NOMO-1 treated with dmso at 0.1 percent for 144 hours (cell line): Measurements from ENCODE around the gene NFAM1.

ENCODE experiments used
- DNase-seq: peaks from one replicate; lab custom pipeline; 2025; ENCODE audit not compliant: unreplicated experiment; lab: John Stamatoyannopoulos, UW

NFAM1 gene

DNA sequence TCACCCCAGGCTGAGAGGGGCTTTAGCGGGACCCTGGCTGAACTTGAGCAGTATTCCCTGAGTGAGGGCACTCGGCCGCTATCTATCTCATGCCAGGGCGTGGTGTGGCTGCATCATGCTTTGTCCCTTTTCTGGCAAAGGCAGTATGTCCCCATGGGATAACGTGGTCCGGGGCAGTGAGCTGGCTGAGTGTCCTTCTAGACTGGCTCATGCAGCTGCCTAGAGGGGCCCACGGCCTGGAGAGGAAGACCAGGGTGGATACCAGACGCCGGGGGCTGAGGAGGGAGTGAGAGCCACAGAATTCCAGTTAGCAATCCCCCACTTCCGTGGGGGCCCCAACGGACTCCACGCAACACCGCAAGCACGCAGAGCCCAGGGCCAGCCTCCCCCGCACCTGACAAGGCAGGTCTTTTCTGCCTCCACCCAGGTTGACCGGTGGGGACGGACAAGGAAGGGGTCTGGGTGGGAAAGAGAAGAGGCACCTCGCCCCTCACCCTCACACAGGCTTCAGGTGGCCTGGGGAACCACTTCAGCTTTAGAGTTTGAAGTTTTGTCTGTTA lies 15.5 kb downstream of the NFAM1 start:
- DNase-seq = no peak

DNA sequence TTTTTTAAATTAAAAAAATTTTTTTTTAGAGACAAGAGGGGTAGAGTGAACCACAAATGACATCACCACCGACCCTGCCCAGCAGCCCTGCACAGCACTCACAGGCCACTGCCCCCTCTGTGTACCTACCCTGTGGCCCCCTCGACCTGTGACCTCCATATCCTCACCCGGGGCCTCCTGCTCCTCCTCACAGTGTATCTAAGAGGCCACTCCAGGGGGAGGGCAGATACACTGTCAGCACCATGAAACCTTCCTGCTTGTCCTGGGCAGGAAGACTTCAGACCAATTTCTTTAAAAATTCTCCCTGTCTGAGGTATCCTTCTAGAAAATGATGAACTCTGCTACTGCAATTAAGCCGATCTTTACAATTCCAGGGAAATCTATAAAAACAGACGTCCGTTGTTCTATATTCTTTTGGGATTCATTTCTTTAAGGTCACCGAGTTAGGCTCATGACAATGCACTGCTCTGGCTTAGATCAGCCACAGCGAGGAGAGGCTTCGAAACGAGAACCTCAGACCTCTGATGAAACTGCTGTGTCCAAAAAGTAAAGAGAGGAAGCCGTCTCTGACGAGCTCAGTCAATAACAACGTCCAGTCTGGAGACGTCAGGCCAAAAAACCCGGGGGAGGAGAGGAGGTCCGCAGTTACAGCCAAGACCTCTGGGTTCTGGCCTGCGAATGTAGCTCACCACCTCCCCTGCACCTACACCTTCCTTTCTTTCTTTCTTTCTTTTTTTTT lies 17.5 kb downstream of the NFAM1 start:
- no peak for DNase-seq

DNA sequence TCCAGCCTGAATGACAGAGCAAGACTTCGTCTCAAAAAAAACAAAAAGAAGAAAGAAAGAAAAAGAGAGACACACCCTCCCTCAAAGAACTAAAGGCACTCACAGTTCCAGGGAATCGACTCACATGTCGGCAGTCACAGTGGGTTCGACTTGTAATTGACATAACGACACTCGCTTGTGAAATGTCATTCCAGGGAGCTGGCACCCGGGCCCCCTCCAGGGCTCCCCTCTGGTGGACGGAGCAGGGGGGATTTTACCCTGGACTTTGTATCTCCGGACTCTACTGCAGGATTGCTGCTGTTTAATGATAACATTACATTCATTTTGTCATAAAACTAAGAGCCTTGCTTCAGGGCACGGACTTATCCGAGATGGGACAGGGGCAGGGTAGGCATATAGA lies 18.2 kb downstream of the NFAM1 start:
- no peak for DNase-seq

DNA sequence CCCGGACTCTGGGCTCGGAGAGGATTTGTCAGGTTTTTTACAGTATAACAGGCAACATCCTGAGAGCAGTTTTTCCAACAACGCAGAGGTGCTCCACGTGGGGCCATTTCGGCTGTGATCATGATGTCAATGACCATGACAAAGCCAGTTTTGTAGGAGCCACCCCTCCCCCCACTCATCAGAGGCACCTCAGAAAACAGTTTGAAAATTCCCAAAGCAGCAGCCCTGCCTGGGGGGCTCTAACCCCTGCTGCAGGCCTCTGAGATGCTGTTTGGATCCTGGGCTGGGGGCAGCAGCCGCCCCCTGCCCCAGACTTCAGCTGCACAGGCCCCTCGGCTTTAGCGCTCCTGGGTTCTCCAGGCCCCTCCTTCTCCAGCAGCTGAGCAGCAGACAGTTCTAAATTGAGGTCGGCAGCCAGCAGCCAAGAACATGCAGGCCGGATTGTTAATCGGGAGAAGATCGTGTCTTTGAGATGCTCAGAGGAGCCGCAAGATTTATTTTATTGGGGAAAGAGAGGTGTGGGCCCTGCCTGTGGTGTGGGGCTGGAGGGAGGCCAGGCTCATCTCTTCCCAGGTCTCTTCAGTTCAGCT lies 19.4 kb downstream of the NFAM1 start:
- DNase-seq = no peak

DNA sequence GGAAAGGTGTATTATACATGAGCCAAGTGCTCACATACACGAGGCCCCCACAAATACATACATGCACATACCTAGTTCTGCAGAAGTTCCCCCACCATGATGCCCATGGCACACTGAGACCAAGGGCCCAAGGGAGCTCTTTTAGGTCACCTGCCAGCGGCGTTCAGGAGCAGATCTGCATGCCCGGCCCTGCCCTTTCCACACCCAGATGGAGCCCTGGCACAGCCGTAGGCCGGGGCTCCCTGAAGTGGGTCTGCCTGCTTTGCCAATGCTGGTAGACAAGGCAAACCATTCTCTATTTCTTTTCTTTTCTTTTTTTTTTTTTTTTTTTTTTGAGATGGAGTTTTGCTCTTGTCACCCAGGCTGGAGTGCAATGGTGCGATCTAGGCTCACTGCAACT lies 21.5 kb downstream of the NFAM1 start:
- DNase-seq = no peak

DNA sequence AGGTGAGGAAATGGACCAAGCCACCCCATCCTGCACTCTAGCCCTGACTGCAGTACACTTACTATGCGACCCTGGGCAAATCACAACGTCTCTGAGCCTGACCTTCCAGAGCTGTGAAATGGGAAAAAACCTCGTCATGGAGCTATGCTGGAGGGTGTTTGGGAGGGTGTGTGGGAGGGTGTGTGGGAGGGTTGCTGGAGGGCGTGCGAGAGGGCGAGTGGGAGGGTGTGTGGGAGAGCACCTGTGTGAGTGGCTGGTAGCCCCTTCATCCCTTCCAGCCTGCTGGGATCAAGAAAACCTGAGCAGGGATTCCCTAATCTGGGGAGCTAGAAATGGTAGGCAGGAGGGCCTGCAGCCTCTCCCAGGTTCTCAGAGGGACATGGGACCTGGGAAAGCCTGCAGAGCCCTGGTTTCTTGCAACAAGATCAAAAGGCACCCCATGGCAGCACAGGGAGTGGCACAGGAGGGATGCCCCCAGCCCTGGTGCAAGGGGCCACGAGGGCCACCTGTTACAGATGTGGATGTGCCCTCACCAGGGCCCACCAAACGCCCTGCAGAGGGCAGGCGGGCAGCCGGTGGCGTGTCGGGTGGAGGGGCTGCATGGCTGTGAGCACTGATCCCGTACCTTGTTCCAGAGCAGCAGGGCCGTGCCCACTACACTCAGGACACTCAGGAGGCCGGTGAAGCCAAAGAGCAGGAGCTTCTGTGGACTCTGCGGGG lies 23.2 kb downstream of the NFAM1 start:
- no peak for DNase-seq

DNA sequence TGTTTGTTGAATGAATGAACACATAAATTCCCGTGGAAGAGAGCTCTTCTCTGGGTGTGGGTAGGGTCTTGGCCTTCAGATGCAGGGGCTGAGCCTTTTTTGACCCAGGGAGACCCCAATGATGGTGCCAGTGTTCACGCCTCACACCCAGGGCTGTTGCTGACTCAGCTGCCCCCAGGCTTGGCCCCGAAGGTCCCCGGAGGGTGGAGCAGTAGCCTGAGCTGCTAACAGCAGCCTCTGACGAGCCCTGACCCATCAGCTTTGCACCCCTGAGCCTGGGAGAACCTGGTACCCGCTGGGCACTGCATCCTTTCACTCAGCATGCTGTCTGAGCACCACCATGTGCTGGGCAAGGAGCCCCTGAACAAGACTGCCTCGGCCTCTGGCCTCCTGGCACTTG lies 23.9 kb downstream of the NFAM1 start:
- no peak for DNase-seq

DNA sequence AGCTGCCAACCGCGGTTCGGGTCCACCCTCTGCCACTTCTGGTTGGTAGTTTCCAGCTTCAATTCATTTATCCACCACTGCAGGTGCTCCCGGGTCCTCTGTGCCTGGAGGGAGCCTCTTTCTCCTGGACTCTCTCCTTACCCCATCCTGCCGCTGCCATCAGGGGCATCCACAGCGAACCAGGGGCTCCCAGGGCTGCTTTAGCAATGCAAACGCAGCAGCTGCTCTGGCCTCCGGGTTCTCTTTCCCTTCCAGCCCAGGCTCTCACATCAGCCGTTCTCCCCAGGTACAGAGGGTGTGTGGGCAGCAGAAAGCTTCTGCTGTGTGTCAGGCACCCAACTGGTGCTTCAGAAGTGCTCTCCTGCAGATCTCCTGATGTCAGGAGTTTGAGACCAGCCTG lies 27.9 kb downstream of the NFAM1 start:
- no peak for DNase-seq

DNA sequence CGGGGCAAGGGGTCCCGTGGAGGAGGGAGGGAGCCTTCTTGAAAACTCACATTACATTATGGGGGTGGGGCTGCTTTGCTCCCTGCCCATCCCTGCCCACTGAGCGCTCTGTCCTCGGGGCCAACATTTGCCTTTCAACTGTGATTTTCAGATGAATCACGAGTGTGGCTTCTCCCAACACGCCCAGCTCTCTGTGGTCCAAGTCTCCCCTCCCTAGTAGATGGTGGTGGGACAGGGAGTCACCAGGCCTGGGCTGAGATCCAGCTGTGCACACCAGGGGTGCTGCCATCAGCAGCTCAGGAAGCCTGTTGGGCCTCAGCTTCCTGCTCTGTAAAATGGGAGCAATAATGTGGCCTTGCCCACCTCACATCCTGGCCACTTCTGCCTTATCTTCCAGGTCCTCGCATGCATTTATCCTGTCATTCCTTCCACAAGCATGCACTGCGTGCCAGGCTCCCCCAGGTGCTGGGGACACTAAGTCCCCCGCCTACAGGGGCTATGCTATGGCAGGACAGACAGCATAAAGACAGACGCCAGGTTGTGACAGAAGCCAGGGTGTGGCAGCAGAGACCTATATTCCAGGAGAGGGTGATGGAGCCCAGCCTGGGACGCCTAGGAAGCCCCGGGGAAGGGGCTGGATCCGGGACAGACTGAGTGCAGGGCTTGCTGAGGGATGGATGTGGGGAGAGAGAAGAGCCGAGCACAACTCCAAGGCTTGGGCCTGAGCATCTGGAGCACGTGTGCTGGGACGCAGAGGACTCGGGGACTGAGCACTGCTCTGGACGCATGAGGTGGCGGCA lies 30.5 kb downstream of the NFAM1 start:
- no peak for DNase-seq

DNA sequence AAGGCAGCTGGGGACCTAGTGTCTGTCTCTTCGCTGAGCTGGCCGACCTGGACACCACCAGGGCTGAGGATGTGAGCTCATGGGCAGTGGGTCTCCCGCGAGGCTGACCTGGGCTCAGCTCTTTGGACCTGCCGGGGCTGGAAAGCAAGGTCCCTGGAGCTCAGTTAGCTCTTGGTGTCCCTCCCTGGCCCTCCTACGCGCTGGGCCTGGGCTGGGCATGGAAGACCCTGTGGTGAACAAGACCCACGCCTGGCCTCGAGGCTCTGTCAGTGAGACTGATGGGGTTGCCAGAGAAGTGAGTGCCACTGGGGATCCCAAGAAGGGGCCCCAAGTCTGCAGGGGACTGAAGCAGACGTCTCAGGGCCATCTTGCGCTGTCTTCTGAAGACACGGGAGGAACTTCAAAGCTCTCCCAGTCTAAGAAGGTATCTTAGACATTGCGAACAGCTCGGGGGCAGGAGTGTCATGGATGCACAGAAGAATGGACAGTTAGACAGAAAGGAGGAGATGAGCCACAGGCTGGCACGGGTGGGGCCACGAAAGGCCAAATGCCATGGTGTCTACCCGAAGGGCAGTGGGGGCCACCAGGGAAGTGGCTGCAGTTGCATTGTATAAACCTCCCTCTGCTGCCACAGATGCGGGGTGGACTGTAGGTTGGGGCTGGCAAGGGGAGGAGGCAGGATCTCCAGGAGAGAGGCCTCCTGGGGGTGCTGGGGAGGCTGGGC lies 31.2 kb downstream of the NFAM1 start:
- no peak for DNase-seq

DNA sequence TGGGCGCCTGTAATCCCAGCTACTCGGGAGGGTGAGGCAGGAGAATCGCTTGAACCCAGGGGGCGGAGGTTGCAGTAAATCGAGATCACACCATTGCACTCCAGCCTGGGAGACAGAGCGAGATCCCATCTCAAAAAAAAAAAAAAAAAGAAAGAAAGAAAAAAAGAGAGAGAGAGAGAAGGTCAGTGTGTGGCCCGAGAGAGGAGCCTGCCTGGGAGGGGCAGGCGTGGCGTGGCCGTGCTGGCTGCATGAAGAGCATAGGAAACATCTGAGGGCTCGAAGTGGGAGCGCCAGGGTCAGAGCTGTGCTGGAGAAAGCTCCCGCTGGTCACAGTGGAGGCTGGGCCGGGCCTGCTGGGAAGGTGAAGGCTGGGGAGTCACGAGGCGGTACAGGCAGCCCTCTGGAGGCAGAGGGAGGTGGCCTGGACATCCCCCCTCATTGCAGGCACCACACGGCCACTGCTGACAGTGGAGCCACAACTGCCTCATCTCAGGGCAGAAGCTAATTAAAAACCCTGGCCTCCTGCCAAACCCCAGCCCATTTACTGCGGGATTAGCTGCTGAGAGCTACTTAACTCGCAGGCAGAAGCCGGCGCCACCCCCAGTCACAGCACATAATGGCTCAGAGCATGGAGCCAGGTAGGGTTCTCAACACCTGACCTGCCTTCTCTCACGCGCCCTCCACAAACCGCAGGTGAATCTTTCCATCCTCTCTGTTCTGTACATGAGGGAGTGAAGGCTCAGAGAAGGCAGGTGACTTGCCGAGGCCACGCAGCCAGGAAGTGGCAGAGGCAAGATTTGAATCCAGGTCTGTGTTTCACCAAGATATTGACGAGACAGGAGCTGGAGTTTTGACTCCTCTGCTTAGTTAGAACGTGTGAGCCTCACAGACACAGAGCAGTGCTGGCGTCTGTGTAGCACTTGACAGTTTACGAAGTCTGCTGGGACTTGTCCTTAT lies 32.6 kb downstream of the NFAM1 start:
- peak; percentile 53 for DNase-seq

DNA sequence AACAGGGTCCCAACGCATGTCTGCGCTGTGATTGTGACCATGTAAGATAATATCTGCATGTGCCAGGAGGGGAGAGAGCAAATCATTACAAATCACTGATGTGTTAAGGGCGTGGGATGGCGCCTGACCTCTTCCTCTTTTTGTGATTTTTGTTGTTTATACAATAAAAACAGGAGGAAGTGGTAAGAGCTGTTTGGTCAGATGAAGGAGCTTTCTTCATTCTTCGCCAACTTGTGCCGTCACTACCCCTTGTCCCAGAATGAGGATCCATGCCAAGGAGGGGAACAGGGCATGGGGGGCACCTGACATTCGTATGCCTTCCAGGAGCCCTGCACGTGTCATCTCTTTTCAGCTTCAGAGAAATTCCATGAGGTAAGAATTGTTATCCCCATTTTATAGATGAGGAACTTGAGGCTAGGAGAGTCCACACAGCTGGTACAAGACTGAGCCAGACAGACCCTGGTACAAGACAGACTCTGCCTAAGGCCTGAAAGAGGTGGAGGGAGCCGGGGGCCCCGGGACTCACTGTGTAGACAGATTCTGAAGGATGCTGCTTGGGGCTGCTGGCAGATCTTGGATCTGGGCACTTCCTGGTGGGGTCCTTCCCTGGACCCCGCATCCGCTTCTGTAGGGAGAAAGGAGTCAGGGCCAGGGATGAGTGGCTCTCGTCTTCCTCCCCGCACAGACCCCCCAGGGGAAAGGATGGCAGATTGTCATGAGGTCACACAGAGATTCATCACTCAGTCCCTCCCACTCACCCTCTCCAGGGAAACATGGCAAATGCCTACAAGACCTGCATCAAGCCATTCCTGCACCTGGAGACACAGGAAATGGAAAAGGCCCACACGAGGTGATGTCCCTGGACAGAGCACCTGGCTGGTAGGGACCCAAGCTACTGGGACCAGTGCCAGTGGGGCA lies 34.6 kb downstream of the NFAM1 start:
- DNase-seq = peak; percentile 75

DNA sequence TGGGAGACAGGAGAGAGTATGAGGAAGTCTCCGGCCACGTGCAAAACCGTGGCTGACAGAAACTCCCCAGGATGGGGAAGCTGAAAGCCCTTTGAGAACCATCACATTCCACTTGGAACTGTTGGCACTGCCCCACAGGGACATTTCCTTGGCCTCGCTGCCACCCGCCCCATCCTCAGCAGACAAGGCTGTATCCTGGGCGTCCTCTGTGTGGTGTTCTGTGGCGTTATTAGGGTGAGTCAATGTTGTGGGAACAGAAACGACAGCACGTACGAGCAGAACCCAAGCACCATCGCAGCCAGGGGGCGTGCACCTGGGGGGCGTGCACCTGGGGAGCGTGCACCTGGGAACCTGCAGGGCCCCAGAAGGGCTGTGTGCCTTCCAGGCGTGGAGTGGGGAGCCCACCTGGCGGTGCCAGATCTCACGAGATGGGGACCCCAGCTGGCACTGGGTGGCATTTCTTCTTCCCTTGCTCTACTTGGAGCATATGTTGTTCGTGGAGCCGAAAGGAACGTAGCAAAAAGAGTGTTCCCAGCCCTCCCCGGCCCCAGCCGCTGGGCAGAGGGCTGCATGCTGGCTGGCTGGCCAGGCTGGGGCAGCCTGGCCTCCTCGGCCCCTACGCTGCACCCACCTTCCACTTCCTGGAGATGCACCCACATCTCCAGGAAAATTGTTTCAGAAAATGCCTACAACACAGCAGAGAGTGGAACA lies 35.4 kb downstream of the NFAM1 start:
- DNase-seq = no peak

DNA sequence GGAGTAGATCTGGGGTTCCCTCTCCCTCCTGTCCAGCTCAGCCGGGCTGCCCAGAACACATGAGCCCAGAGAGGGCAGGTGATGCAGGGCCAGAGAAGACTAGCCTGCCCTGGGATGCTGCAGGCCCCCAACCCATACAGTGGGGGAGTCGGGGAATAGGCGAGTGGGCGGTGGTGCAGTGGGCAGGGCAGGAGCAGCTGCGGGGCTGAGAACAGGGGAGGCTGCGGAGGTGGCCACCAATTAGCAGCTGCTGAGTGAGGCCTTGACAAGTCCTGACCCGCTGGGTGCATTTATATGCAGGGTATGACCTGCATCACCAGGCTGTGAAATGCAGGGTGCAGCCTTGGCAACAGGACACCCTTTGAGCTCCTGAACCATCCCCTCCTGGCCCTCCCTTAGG lies 43.1 kb downstream of the NFAM1 start:
- DNase-seq = no peak

DNA sequence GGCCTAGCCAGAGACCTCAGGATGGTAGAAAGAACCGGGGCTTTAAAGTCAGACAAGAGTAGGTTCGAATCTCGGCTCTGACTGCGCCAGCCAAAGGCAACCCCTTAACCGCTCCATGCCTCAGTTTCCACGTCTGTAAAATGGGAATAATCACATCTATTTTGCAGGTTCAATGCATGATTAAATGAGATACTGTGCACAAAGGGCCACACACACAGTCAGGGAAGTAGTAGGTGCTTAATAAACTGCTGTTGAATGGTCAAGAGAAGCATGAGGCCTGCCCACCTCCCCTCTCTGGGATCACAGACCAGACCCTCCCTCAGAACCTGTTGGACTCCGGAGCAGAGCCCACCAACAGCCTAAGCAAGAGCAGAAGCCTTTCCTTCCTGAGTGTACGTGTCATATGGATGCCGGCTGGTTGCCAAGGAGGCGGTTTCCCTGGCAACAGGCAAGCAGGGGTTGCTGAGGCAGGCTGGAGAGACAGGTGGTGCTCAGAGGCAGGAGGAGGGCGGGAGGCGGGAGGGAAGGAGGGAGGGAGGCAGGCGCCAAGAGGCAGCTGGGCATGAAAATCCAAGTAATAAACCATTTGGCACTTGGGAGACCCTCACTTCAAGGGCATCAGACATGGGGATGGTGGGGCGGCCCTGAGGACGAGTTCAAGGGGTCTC lies 43.9 kb downstream of the NFAM1 start:
- no peak for DNase-seq

DNA sequence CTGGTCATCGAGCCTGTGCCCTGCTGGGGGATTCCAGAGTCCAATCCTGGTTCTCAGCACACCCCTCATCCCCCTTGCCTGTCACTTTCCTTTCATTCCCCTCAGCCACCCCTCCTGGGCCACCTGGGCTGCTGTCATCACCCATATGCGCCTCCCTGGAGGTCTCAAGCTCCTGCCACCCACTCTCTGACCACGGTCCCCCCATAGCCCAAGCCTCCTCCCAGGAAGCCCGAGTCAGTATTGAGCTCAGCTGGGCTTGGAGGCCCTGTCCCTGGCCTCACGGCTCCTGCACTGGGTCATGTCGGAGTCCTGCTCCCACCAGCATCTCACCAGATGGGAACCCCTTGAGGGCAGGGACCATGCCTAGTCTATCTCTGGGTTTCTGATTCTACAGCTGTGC lies 44.6 kb downstream of the NFAM1 start:
- DNase-seq = no peak

DNA sequence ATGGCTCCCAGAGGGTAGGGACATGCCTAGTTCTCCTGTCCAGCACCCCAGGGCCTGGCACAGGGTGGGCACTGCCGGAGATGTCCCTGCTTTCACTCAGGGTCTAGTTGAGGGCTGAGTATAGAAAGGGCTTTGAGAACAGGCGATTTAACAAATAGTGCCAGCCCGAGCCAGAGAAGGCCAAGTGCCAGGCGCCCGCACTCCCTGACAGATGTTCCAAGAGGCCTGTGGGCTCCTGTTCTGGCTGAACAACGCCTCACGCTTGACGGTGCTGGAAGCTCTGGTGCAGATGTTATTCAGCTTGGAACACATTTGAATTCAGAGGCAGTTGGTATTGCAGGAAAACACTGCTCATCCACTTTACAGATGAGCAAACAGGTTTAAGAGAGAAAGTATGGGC lies 46.5 kb downstream of the NFAM1 start:
- no peak for DNase-seq
